ENCODE results near the gene ZBTB12. TPM values are rescaled to one million over a fixed set of nuclear protein-coding genes. Genes with fewer than 3 reads are reported as not detected.

Gene ZBTB12
- total and polyA plus RNA-seq, 9 of the 15 experiments (the other 6 are each of a cell fraction or from before 2014, with no cell fraction given) = 0.03 to 12.4 (median 5.8) TPM; not detected in 1

GRCh38 chr6:31949926-31950548, 48.2 kb upstream of the ZBTB12 start:
- Histone ChIP-seq H3K9ac (ENCODE audit: insufficient read depth in 1 of 2, low read depth in 2 of 2, low read length in 2 of 2) (no peak overlapping the region), H3K79me2 (ENCODE audit: control insufficient read depth, insufficient read depth, low read length) (no peaks in the 10 kb centered on the region), H3K4me2 (ENCODE audit: insufficient read depth, low read length) (no peak overlapping the region), H4K20me1 (replicated peaks; ENCODE audit: control insufficient read depth, insufficient read depth, low read length) (no peaks in the 10 kb centered on the region), H3K4me1 (replicated peaks in 1 of 2; ENCODE audit: control insufficient read depth in 2 of 2, insufficient read depth in 2 of 2, low read length in 2 of 2) (peaks cover 20 to 24% of the 10 kb centered on the region in 2 experiments), H3K4me3 (no peak overlapping the region), H3K9me1 (ENCODE audit: control insufficient read depth, insufficient read depth, low read length) (peaks cover 7% of the 10 kb centered on the region), H3K27ac (ENCODE audit: extremely low read depth, low read depth, low read length) (peak overlapping the region; percentile 59; the same call in 2 of the 3 replicates), H3K36me3 (ENCODE audit: control insufficient read depth, insufficient read depth, low read length) (peaks cover 43% of the 10 kb centered on the region), H2AFZ (ENCODE audit: low read depth, low read length) (no peak overlapping the region), H3K9me3 (replicated peaks; ENCODE audit: control insufficient read depth, insufficient read depth, low read depth, low read length) (no peaks in the 10 kb centered on the region), H3K27me3 (ENCODE audit: control insufficient read depth in 2 of 2, insufficient read depth in 2 of 2, low read length in 2 of 2) (peaks cover 0 to 1% of the 10 kb centered on the region in 2 experiments; a peak in 1 of 5 replicates)
- no peak for DNase-seq (ENCODE audit: extremely low read depth in 1 of 4, low spot score in 3 of 4)
- 82% methylated on average over 7 of the region's 7 CpGs for WGBS (ENCODE audit: insufficient coverage, low coverage, missing lambda C conversion rate)
- TF ChIP-seq, protein P1, sequence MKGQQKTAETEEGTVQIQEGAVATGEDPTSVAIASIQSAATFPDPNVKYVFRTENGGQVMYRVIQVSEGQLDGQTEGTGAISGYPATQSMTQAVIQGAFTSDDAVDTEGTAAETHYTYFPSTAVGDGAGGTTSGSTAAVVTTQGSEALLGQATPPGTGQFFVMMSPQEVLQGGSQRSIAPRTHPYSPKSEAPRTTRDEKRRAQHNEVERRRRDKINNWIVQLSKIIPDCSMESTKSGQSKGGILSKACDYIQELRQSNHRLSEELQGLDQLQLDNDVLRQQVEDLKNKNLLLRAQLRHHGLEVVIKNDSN (CRISPR knock-in tag; IDR thresholded peaks at IDR 0.05) = peak; percentile 7; the same call in 1 of the 2 replicates
- TF ChIP-seq KDM5B (IDR thresholded peaks at IDR 0.05; ENCODE audit: insufficient replicate concordance, low read depth, low read length) (peak; percentile 41), ZNF316 (IDR thresholded peaks at IDR 0.05) (peak; percentile 78), MAFK (IDR thresholded peaks at IDR 0.05; ENCODE audit: low read length) (peak; percentile 46), SUPT5H (IDR thresholded peaks at IDR 0.05) (0 out of 2 replicates have a peak, but pooled peaks have one; percentile 25), SLC30A9 (CRISPR knock-in tag; IDR thresholded peaks at IDR 0.05) (no peak), MAFF (IDR thresholded peaks at IDR 0.05; ENCODE audit: low read length) (peak; percentile 42; the same call in 1 of the 2 replicates), C11orf30 (IDR thresholded peaks at IDR 0.05; ENCODE audit: low read depth) (peak; percentile 43; the same call in 1 of the 2 replicates), BRF1 (IDR thresholded peaks at IDR 0.05; ENCODE audit: borderline replicate concordance, extremely low read depth, insufficient read length) (no peak), CHD1 (IDR thresholded peaks at IDR 0.05; ENCODE audit: low read length) (no peak)
- no TSS peak for BruUV-seq (replicated peaks)
- intact Hi-C loops (cut with micrococcal nuclease) (loop anchor here (5.0 kb wide), 1 partner anchor 48 kb away; the partner anchor contains the start of gene ZBTB12), in situ Hi-C loops (cut with MboI) (loop anchor here (10.0 kb wide), 1 partner anchor 95 kb away; no protein-coding TSS in a partner anchor)
- peak; percentile 19 for FAIRE-seq
- ATAC-seq = no peak
- ChIA-PET CTCF (ENCODE audit: low intra/inter-chr PET ratio) (no interaction called here), POLR2A (interaction anchor here (0.6 to 2.4 kb wide), 9 partner anchors 7 to 264 kb away, joined by 3 to 16 read pairs (median 4); partner anchors contain the start of genes CLIC1, NELFE and SKIC2)
